GM10266 (cell line): ENCODE data around the gene SDF4.

ENCODE experiments used
- DNase-seq: peaks from one replicate; pipeline ENCODE4 v3.0.0; 2012; ENCODE audit errors: extremely low spot score
- TF ChIP-seq, protein P1 (sequence below): IDR thresholded peaks from 2 replicates; pipeline ENCODE4 v1.5.1; 2012; ENCODE audit warnings: mild to moderate bottlenecking, low read depth; ENCODE audit not compliant: control insufficient read depth, insufficient read depth; ENCODE audit errors: missing control alignments

SDF4 gene

DNA sequence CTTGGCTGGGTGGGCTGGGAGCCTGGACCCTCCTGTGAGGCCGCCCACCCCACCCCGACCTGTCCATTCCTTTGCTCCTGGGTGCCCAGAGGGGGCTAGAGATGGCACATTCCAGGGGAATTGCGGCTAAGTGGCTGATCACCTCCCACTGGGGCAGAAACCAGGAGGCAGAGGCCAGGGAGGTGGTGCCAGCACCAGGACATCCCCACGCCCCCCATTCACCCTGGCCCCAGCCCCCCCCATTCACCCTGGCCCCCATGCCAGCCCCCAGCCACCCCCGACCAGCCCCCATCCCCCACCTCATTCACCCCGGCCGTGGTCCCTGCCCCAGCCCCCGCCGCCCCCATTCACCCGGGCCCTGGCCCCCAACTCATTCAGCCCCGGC is 8.5 kb upstream of the SDF4 start:
- TF ChIP-seq, protein P1, sequence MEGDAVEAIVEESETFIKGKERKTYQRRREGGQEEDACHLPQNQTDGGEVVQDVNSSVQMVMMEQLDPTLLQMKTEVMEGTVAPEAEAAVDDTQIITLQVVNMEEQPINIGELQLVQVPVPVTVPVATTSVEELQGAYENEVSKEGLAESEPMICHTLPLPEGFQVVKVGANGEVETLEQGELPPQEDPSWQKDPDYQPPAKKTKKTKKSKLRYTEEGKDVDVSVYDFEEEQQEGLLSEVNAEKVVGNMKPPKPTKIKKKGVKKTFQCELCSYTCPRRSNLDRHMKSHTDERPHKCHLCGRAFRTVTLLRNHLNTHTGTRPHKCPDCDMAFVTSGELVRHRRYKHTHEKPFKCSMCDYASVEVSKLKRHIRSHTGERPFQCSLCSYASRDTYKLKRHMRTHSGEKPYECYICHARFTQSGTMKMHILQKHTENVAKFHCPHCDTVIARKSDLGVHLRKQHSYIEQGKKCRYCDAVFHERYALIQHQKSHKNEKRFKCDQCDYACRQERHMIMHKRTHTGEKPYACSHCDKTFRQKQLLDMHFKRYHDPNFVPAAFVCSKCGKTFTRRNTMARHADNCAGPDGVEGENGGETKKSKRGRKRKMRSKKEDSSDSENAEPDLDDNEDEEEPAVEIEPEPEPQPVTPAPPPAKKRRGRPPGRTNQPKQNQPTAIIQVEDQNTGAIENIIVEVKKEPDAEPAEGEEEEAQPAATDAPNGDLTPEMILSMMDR: no peak
- DNase-seq: no peak

DNA sequence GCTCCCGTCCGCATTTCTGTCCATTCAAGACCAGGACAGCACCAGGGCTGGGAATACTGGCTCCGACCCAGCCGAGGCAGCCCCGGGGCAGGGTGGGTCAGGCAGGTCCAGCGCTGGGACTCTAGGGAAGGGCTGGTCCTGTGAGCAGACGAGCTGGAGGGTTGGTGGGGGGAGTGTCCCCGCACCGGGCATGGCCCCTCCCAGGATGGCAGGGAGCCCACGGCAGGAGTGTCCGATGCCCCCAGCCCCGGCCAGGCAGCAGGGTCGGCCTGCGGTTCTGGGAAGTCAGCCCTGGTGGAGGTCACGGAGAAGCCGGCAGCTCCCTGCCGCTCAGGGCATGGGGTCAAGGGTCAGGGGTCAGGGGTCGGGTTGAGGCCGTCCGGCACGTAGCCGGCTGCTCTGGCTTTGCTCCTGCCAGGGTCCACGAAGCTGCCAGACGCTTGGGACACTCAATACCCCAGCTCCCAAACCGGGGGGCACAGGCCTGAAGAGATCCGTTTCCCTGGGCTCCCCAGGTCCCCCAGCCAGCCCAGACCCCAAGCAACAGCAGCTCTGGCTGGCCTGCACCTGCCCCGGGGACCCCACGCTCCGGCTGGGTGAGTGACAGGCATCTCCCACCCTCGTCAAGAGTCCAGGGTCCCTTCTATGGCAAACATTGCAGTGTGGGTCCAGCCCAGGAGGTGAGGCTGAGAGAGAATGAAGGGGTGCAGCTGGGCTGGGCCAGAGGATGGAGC is 8.0 kb upstream of the SDF4 start:
- TF ChIP-seq, protein P1: no peak
- no peak for DNase-seq

DNA sequence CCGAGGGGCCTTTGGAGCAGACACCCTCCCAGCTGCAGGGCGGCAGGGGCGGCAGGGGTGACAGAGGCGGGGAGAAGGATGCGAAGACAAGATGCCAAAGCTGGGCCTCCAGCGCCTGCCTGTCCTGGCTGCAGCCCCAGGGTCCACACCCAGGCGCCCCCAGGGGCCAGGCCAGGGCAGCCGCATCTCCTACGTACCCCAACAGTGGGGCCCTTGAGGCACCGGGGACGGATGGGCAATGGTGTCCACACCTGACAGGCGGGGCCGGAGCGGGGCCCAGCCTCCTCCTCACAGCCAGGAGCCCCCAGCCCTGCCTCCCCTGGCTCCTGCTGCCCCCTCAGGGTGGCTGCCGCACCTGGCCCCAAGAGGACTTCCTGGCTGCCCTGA is 7.4 kb upstream of the SDF4 start:
- DNase-seq: no peak
- TF ChIP-seq, protein P1: no peak

DNA sequence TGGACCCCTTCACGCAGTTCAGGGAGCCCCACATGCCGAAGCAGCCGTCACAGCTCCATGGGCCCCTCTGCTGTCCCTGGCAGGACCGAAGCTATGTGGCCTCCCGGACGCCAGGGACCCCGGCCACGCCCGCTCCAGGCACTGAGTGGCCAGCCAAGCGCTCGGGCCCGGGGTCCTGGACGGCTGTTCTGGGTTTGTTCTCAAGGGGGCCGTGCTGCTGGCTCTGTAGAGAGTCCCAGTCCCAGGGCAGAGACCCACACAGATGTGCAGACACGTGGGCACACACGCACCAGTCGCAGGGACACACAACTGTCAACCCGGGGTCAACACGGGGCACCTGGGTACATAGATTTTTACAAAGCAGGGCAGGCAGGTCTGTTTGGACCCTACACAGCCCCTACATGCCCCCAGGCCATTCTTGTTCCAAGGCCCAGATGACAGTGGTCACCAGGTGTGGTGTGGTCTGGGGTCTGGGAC is 6.9 kb upstream of the SDF4 start:
- DNase-seq: no peak
- TF ChIP-seq, protein P1: no peak

DNA sequence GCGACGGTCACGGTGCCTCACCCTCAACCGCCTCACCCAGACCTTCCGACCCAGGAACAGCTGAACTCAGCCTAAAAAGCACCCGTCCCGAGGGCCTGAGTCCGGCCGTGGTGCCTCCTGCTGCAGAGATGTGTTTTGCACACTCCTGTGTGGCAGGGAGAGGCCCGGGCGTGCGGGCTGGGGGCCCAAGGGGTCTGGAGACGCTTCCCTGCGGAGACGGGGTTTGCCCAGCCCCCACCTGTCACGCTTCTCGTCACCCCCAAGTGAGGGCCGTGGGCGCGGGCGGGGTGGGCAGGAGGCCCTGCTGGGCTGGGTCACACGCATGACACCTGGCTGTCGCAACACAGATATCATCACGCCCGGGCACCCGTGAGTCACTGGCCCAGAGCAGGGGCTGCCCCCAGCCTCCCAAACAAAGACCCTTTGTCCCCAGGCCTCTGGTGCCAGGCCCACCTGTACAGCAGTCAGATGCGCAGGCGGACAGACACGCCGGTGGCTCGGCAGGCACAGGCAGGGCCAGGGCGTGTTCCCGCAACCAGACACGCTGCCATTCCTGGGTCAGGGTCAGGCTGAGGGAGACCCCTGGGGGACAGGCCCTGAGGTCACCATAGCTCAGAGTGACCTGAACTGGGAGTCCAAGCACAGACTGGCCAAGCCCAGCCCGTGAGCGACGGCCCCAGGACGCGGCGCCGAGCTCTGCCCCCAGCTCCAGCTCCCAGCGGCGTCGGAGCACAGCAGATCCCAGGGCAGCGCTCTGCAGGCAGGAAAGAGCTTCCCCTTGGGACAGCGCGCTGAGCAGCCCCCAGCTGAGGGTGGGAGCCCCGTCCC is 6.3 kb upstream of the SDF4 start:
- DNase-seq: no peak
- TF ChIP-seq, protein P1: no peak

DNA sequence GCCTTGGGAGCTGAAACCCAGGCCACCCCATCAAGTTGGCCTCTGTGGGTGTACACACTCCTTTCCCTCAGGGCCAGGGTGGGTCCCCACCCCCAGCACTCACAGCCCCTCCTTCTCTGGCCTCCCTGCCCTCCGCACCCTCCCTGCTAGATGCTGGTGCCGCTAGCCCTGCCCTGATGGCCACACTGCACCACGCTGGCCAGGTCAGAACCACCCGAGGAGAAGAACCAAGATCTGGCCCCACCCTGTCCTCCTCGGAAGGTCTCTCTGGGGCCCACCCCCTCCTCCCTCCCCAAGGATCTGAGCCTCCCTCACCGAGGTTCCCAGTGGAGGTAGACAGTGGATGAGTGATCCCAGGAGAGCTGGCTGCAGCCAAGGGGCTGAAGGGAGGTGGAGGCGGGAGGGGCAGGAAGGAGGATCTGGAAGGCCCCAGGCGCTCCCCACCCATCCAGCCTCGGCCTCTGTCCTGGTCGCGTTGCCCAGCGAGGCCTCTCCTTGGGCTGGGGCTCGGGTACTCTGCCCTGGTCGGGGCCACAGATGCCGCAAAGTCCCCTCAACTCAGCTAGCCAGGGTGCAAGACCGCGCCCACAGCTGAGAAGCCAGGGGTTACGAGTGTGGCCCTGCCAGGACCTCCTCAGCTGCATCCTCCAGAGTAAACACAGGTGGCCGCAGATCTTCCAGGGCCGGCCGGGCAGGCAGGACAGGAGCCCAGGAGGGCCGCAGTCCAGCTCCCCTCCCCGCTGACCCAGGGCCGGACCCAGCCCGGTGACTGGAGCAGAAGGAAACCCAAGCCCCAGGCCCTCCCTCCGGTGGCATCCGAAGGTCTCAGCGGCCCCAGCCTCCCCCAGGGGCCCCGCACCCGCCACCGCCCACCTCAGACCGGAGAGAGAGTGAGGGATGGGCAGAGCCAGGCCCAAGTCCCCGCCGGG is 5.4 kb upstream of the SDF4 start:
- no peak for DNase-seq
- TF ChIP-seq, protein P1: no peak
